HG03575 (cell line): Measurements from ENCODE around the gene EP300.
"Not testable (repeated sequence)": the region's sequence is repeated elsewhere in the genome, so short reads cannot be mapped to it uniquely, and the experiment has no call there.

ENCODE experiments used
- ATAC-seq: cut with Tn5 transposase; IDR thresholded peaks from one replicate; pipeline ENCODE4 v1.9.1; 2021; ENCODE audit not compliant: unreplicated experiment, insufficient number of reproducible peaks, low FRiP score; ENCODE audit errors: extremely low read depth

The EP300 gene

GRCh38 chr22:41092023-41092817 is at the start of gene EP300:
EP300 (plus strand) TSS chr22:41092592; CDS start chr22:41093005, 413 bp downstream.
- ATAC-seq = no peak

DNA sequence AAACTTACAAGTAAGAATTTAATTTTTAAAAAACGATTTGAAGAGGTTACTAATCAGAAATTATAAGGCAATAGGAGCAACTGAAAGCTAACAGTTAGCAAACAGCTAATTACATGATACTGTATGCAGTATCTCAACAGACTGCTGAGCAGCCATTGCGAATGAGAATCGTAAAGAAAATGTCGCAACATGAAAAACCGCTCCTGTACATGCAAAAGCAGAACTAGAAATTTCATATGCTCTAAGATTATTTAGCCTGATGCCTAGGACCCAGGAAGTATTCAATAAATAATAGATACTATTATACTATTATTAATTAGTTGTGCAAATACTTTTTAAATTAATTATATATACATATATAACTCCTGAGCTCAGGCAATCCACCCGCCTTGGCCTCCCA is 48.7 kb upstream of the EP300 start:
- no peak for ATAC-seq

- not testable (repeated sequence) for ATAC-seq
Measured at GRCh38 chr22:41045575-41045974, 46.8 kb upstream of the EP300 start.

DNA sequence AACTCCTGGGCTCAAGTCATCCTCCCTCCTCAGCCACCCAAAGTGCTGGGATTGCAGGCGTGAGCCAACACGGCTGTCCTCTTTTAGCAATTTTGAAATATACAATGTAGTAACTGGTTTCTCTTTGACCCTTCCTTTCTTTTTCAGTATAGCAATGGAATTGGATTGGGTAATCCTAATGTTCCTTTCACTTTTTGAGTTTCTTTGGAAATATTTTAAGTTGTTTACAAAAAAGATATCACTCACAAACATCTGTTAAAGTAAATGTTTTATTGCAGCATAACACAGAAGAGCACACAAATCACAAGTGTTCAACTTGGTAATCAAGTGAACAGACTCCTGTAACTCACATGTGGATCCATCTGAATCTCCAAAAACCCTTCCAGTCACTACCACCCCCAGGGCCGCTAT is 44.6 kb upstream of the EP300 start:
- no peak for ATAC-seq

DNA sequence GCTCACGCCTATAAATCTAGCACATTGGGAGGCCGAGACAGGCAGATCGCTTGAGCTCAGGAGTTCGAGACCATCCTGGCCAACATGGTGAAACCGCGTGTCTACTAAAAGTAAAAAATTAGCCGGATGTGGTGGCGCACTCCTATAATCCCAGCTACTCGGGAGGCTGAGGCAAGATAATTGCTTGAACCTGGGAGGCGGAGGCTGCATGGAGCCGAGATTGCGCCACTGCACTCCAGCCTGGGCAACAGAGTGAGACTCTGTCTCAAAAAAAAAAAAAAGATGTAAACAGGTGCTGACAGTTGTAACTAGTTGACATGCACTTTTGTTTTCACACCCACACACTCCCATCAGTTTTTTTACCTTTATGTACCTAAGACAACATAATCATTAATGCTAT is 44.0 kb upstream of the EP300 start:
- ATAC-seq = not testable (repeated sequence)

GRCh38 chr22:41048791-41049717 is 43.3 kb upstream of the EP300 start:
- no peak for ATAC-seq

GRCh38 chr22:41049795-41050194 is 42.6 kb upstream of the EP300 start:
- ATAC-seq = not testable (repeated sequence)

- ATAC-seq = no peak
Measured at GRCh38 chr22:41050883-41051282, 41.5 kb upstream of the EP300 start.

- no peak for ATAC-seq
Measured at GRCh38 chr22:41052661-41053490, 39.5 kb upstream of the EP300 start.

DNA sequence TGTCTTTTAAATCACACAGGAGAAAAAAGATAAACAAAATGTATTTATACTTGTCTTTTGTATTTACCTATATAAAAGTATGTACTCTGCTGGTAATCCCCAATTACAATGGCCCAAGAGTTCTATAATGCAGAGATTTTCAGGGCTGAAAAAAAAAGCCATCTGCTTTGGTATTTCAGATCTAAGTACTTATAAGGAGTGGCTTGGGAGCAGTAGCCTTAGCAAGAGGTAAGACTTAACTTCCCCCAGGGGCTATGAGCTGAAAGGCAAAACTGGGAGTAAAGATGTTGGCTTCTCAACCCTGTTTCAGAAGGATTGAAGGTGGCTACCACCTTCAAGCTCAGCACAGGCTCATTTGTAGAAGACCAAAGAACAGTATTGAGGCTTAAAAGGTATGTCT is 35.3 kb upstream of the EP300 start:
- ATAC-seq = no peak

DNA sequence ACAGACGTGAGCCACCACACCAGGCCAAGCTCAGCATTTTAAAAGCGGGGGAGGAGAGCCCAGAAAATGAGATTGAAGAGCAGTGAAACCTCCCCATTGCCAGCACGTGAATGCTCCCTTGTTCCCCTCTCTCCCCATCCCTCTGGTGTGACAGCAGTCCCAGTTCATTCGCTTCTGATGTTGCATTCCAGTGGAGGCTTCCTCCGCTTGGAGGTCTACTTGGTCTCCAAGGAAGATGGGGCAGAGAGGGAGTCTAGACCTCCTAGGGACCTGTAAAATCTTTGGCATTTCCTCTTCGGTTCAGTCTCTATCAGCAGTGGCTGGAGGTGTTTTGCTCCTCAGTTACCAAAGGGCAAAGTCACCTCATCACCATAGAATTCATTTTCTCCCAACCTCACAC is 30.2 kb upstream of the EP300 start:
- ATAC-seq = no peak

DNA sequence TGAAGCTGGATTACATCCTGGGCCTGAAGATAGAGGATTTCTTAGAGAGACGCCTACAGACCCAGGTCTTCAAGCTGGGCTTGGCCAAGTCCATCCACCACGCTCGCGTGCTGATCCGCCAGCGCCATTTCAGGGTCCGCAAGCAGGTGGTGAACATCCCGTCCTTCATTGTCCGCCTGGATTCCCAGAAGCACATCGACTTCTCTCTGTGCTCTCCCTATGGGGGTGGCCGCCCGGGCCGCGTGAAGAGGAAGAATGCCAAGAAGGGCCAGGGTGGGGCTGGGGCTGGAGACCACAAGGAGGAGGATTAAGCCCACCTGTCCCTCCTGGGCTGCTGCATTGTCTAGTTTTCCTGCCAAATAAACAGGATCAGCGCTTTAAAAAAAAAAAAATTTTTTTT is 28.1 kb upstream of the EP300 start:
- ATAC-seq = not testable (repeated sequence)

GRCh38 chr22:41066341-41066740 is 26.1 kb upstream of the EP300 start:
- not testable (repeated sequence) for ATAC-seq

DNA sequence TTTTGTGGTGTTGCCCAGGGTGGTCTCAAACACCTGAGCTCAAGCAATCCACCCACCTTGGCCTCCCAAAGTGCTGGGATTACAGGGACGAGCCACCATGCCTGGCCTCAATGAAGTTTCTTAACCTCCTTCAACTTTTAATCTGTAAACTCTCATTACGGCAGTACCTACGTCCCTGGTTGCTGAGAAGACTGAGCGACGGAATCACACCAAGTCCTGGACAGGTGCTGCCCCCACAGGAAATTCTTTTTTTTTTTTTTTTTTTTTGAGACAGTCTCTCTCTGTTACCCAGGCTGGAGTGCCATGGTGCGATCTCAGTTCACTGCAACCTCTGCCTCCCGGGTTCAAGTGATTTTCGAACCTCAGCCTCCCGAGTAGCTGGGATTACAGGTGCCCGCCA is 24.4 kb upstream of the EP300 start:
- ATAC-seq = not testable (repeated sequence)

DNA sequence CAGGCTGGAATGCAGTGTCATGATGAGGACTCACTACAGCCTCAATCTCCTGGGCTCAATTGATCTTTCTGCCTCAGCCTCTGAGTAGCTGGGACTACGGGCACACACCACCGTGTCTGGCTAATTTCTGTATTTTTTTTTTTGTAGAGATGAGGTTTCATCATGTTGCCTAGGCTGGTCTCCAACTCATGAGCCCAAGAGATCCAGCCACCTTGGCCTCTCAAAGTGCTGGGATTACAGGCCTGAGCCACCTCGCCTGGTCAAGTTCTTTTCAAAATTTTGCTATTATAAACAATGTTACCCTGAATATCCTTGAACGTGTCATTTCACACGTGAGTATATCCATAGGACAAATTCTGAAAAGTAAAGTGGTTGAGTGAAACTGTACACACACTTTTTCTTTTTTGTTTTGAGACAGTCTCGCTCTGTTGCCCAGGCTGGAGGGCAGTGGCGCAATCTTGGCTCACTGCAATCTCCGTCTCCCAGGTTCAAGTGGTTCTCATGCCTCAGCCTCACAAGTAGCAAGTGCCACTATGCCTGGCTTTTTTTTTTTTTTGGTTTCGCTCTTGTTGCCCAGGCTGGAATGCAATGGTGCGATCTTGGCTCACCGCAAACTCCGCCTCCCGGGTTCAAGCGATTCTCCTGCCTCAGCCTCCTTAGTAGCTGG is 21.6 kb upstream of the EP300 start:
- ATAC-seq = no peak

GRCh38 chr22:41074061-41074460 is 18.3 kb upstream of the EP300 start:
- ATAC-seq = no peak

DNA sequence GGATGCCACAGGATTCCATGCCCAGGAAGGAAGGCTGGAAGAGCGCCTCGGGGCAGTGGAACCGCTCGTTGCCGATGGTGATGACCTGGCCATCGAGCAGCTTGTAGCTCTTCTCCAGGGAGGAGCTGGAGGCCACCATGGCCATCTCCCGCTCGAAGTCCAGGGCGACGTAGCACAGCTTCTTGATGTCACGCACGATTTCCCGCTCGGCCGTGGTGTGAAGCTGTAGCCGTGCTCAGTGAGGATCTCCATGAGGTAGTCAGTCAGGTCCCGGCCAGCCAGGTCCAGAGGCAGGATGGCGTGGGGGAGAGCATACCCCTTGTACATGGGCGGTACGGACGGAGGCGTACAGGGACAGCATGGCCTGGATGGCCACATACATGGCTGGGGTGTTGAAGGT is 17.9 kb upstream of the EP300 start:
- ATAC-seq = no peak

DNA sequence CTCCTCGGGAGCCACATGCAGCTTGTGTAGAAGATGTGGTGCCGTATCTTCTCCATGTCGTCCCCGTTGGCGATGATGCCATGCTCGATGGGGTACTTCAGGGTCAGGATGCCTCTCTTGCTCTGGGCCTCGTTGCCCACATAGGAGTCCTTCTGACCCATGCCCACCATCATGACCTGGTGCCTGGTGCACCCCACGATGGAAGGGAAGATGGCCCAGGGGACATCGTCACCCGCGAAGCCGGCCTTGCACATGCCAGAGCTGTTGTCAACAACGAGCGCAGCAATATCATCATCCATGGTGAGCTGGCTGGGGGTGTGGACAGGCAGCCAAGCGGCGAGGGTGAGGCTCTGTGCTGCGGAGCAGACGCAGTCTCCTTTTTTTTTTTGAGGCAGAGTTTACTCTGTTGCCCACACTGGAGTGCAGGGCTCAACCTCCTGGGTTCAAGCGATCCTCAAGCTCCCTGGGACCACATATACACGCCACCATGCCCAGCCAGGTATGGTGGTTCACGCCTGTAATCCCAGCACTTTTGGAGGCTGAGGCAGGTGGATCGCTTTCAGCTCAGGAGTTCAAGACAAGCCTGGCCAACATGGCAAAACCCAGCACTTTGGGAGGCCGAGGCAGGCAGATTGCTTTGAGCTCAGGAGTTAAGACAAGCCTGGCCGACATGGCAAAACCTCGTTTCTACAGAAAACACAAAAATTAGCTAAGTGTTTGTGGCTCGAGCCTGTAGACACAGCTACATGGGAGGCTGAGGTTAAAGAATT is 17.3 kb upstream of the EP300 start:
- no peak for ATAC-seq
